ENCODE results near the gene ATG2A.

- TF ChIP-seq CTCF (IDR thresholded peaks at IDR 0.05; ENCODE audit: insufficient read depth, low read length) (no peak), POLR2AphosphoS5 (IDR thresholded peaks at IDR 0.05; ENCODE audit: low read depth) (no peak), GABPA (IDR thresholded peaks at IDR 0.05; ENCODE audit: low read depth) (no peak), REST (IDR thresholded peaks at IDR 0.05; ENCODE audit: insufficient replicate concordance, low read depth) (no peak)
Measured at GRCh38 chr11:64852804-64853509, 64.1 kb downstream of the ATG2A start.

Measured in HL-60 (cell line).